HepG2 (cell line): Measurements from ENCODE around the gene A4GNT. TPM values are rescaled to one million over a fixed set of nuclear protein-coding genes. Genes with fewer than 3 reads are reported as not detected.

ENCODE experiments used
- ARNTL ChIP-seq: sonication (generic); formaldehyde crosslinking; IDR thresholded peaks from 2 replicates; pipeline ENCODE4 v1.4.0; 2020; ENCODE audit warnings: mild to moderate bottlenecking, missing genetic modification reagents
- CREB3 ChIP-seq: sonication (generic); formaldehyde crosslinking; IDR thresholded peaks from 2 replicates; pipeline ENCODE4 v1.5.0; 2020; ENCODE audit warnings: missing genetic modification reagents
- GFI1 ChIP-seq: sonication (generic); formaldehyde crosslinking; IDR thresholded peaks from 2 replicates; pipeline ENCODE4 v1.5.0; 2020; ENCODE audit warnings: missing genetic modification reagents, mild to moderate bottlenecking, borderline replicate concordance
- IKZF4 ChIP-seq: sonication (generic); formaldehyde crosslinking; IDR thresholded peaks from 2 replicates; pipeline ENCODE4 v1.5.1; 2020; ENCODE audit warnings: borderline replicate concordance, mild to moderate bottlenecking, low read depth, missing genetic modification reagents; ENCODE audit errors: not compliant biosample characterization
- MXI1 ChIP-seq: IDR thresholded peaks from 3 replicates; pipeline ENCODE4 v1.6.1; 2012; ENCODE audit warnings: low read depth, low read length, inconsistent platforms, borderline replicate concordance
- PATZ1 ChIP-seq: sonication (generic); formaldehyde crosslinking; IDR thresholded peaks from 2 replicates; pipeline ENCODE4 v1.4.0; 2020; ENCODE audit warnings: missing genetic modification reagents
- SP5 ChIP-seq: IDR thresholded peaks from 2 replicates; pipeline ENCODE4 v1.6.1; 2016; ENCODE audit warnings: low read depth, borderline replicate concordance
- SRSF9 ChIP-seq: fragments of 200-400 bp; formaldehyde crosslinking; IDR thresholded peaks from 2 replicates; pipeline ENCODE4 v1.6.1; 2018; ENCODE audit warnings: borderline replicate concordance, mild to moderate bottlenecking, low read depth, low read length; ENCODE audit not compliant: insufficient read depth, poor library complexity, severe bottlenecking
- TBX3 ChIP-seq: fragments of 450-650 bp; IDR thresholded peaks from 2 replicates; pipeline ENCODE4 v1.6.1; 2017; ENCODE audit warnings: antibody characterized with exemption, mild to moderate bottlenecking, inconsistent platforms, borderline replicate concordance
- ZNF121 ChIP-seq: sonication (generic); formaldehyde crosslinking; IDR thresholded peaks from 2 replicates; pipeline ENCODE4 v1.5.0; 2020; ENCODE audit warnings: mild to moderate bottlenecking, missing genetic modification reagents
- ZNF205 ChIP-seq: IDR thresholded peaks from 2 replicates; pipeline ENCODE4 v1.6.1; 2018; ENCODE audit warnings: missing biosample characterization, missing genetic modification reagents
- ZNF713 ChIP-seq: sonication (generic); formaldehyde crosslinking; IDR thresholded peaks from 2 replicates; pipeline ENCODE4 v1.4.0; 2020; ENCODE audit warnings: mild to moderate bottlenecking, missing genetic modification reagents
- ZNF780A ChIP-seq: sonication (generic); formaldehyde crosslinking; IDR thresholded peaks from 2 replicates; pipeline ENCODE4 v1.8.0; 2022; ENCODE audit warnings: mild to moderate bottlenecking, missing genetic modification reagents, moderate library complexity
- ZNF792 ChIP-seq: IDR thresholded peaks from 2 replicates; pipeline ENCODE4 v1.6.1; 2016
- ZNF883 ChIP-seq: sonication (generic); formaldehyde crosslinking; IDR thresholded peaks from 2 replicates; pipeline ENCODE4 v1.5.1; 2020; ENCODE audit warnings: mild to moderate bottlenecking, missing genetic modification reagents; ENCODE audit errors: not compliant biosample characterization
- ZSCAN5A ChIP-seq: sonication (generic); formaldehyde crosslinking; IDR thresholded peaks from 2 replicates; pipeline ENCODE4 v1.8.0; 2022; ENCODE audit warnings: mild to moderate bottlenecking, missing genetic modification reagents, borderline replicate concordance
- polyA plus RNA-seq, 8 experiments: library from polyadenylated mRNA; depleted of rRNA in 3 of 8; stranded (reverse) in 7 of 8; unstranded in 1 of 8; fragments of >200 nt; fragmentation: Illumina TruSeq in 4 of 8; extraction: Trizol in 4 of 8; gene quantifications; 2 replicates each; pipeline versions ENCODE4 v1.2.1 to v1.2.3, GENCODE V29; 2011 to 2016; ENCODE audit warnings: low read depth in 4 of 8, missing spikeins in 1 of 8, mixed read lengths in 1 of 8; ENCODE audit not compliant: insufficient read depth in 1 of 8
- total RNA-seq, 5 experiments: library from RNA; depleted of rRNA; stranded (reverse); fragments of >200 nt; fragmentation: Illumina TruSeq; extraction: Trizol; gene quantifications; 2 replicates each; pipeline ENCODE4 v1.2.3, GENCODE V29; 2016; ENCODE audit warnings: low read depth in 1 of 5

A4GNT gene
- total and polyA plus RNA-seq, 2 of the 13 experiments (the other 11 are each of a cell fraction or from before 2014, with no cell fraction given): not detected

GRCh38 chr3:138114988-138115971 is 16.9 kb downstream of the A4GNT start, which contains the start of gene DZIP1L (continued):
- TF ChIP-seq PATZ1: peak; percentile 45; the same call in 1 of the 2 replicates
- TF ChIP-seq ZNF121: no peak
- no peak for TF ChIP-seq IKZF4 (CRISPR knock-in tag)
- peak; percentile 42 for TF ChIP-seq ZNF883 (CRISPR knock-in tag)
- no peak for TF ChIP-seq ARNTL (CRISPR knock-in tag)
- TF ChIP-seq ZNF792 (CRISPR knock-in tag): no peak
- TF ChIP-seq MXI1: no peak
- no peak for TF ChIP-seq ZSCAN5A
- no peak for TF ChIP-seq TBX3
- no peak for TF ChIP-seq SRSF9
- no peak for TF ChIP-seq SP5 (CRISPR knock-in tag)
- TF ChIP-seq CREB3 (CRISPR knock-in tag): peak; percentile 65; the same call in 1 of the 2 replicates
- TF ChIP-seq ZNF205: no peak
- peak; percentile 48; the same call in 1 of the 2 replicates for TF ChIP-seq GFI1 (CRISPR knock-in tag)
- no peak for TF ChIP-seq ZNF713 (CRISPR knock-in tag)
- TF ChIP-seq ZNF780A (CRISPR knock-in tag): 0 out of 2 replicates have a peak, but pooled peaks have one; percentile 45
